Measurements from ENCODE around the gene PRSS22.

- TF ChIP-seq CTCF (IDR thresholded peaks at IDR 0.05 in 4 of 5, conservative IDR thresholded peaks at IDR 0.05 in 1 of 5) (no peak), POLR2A (IDR thresholded peaks at IDR 0.05) (no peak)
Observed at GRCh38 chr16:2828521-2828840, 29.5 kb downstream of the PRSS22 start.
